Panc1 (cell line): ENCODE measurements around the gene TSEN15. TPM values are rescaled to one million over a fixed set of nuclear protein-coding genes. Genes with fewer than 3 reads are reported as not detected.

ENCODE experiments used
- ATAC-seq: fragments of 200-7000 bp; cut with Tn5 transposase; 2 replicates; pipeline ENCODE4 v1.9.1; 2020; ENCODE audit warnings: mild to moderate bottlenecking, moderate library complexity
- BruUV-seq: library from RNA; stranded (reverse); fragments of 400-500 nt; replicated peaks from 2 replicates; lab custom pipeline; 2021; lab: Mats Ljungman, UMichigan
- CTCF ChIA-PET: fragments of 300-600 bp; sonication (Branson Sonifier 250); formaldehyde crosslinking; loops from one replicate; lab custom pipeline; 2022; ENCODE audit warnings: antibody characterized with exemption; lab: Charles Lee
- POLR2A ChIA-PET: fragments of 300-600 bp; sonication (Branson Sonifier 250); formaldehyde crosslinking; loops from one replicate; lab custom pipeline; 2022; ENCODE audit warnings: antibody characterized with exemption; lab: Charles Lee
- DNase-seq: peaks from one replicate; pipeline ENCODE4 v3.0.0-alpha.2; 2010; ENCODE audit warnings: low read depth, low spot score
- H3K27ac ChIP-seq: 2 replicates; pipeline ENCODE4 v1.5.1; 2011; ENCODE audit warnings: mild to moderate bottlenecking, low read length, inconsistent platforms
- H3K27me3 ChIP-seq: fragments of 200-500 bp; sonication (Bioruptor generic); 2 replicates; pipeline ENCODE4 v1.6.0; 2014; ENCODE audit warnings: low read length, inconsistent platforms; ENCODE audit not compliant: control insufficient read depth, insufficient read depth
- H3K36me3 ChIP-seq: fragments of 200-500 bp; sonication (Bioruptor generic); 2 replicates; pipeline ENCODE4 v1.5.1; 2014; ENCODE audit warnings: inconsistent platforms, mild to moderate bottlenecking, low read length, moderate library complexity; ENCODE audit not compliant: control insufficient read depth, insufficient read depth
- H3K4me1 ChIP-seq: 2 replicates; pipeline ENCODE4 v1.5.1; 2011; ENCODE audit warnings: inconsistent platforms, mild to moderate bottlenecking, low read length, moderate library complexity; ENCODE audit not compliant: control insufficient read depth, insufficient read depth
- H3K4me3 ChIP-seq, 2 experiments: 2 replicates each; pipeline ENCODE4 v1.5.1; 2011 to 2012; ENCODE audit warnings: low read depth in 2 of 2, low read length in 2 of 2, mild to moderate bottlenecking in 2 of 2, inconsistent platforms in 1 of 2, moderate library complexity in 1 of 2
- H3K9me3 ChIP-seq: fragments of 200-500 bp; sonication (Bioruptor generic); 2 replicates; pipeline ENCODE4 v1.5.1; 2014; ENCODE audit warnings: low read depth, mild to moderate bottlenecking, inconsistent platforms, low read length, moderate library complexity; ENCODE audit not compliant: control insufficient read depth, insufficient read depth
- CTCF ChIP-seq: fragments of 450-650 bp; IDR thresholded peaks from 2 replicates; pipeline ENCODE4 v1.5.1; 2017; ENCODE audit warnings: mild to moderate bottlenecking
- POLR2AphosphoS5 ChIP-seq: IDR thresholded peaks from 2 replicates; pipeline ENCODE4 v1.6.1; 2012; ENCODE audit warnings: mild to moderate bottlenecking, low read depth, low read length, moderate library complexity
- SIN3A ChIP-seq: IDR thresholded peaks from 2 replicates; pipeline ENCODE4 v1.6.1; 2012; ENCODE audit warnings: low read depth, mild to moderate bottlenecking, low read length, moderate library complexity, borderline replicate concordance; ENCODE audit not compliant: insufficient read depth
- TCF7L2 ChIP-seq: IDR thresholded peaks from 2 replicates; pipeline ENCODE4 v1.6.1; 2011; ENCODE audit warnings: mild to moderate bottlenecking, low read depth, low read length, inconsistent platforms
- in situ Hi-C: cut with HindIII; loops from 2 replicates; pipeline ENCODE4 v1.10.0; 2016; ENCODE audit warnings: low sequenced_read_pairs, low pct_unique_long_range_greater_than_20kb
- intact Hi-C: fragments of 100-400 bp; cut with micrococcal nuclease; formaldehyde crosslinking; loops from one replicate; pipeline ENCODE4 v1.10.0; 2022; ENCODE audit not compliant: unreplicated experiment
- total RNA-seq: library from RNA; stranded (reverse); gene quantifications from one replicate; pipeline ENCODE4 v1.2.1, GENCODE V29; 2021; ENCODE audit not compliant: unreplicated experiment
- TF ChIP-seq, protein P1 (sequence below), 2 experiments: IDR thresholded peaks; 2 replicates each; pipeline ENCODE4 v1.6.1; 2011 to 2012; ENCODE audit warnings: low read depth in 2 of 2, control low read depth in 1 of 2, low read length in 1 of 2, mild to moderate bottlenecking in 1 of 2, moderate library complexity in 1 of 2; ENCODE audit not compliant: insufficient read depth in 1 of 2

Gene TSEN15
- total RNA-seq, 1 experiment from 2014 or later, result 31.4 TPM

GRCh38 chr1:184110272-184111204 is 59.0 kb downstream of the TSEN15 start:
- Histone ChIP-seq H3K27ac (no peak overlapping the region), H3K9me3 (no peaks in the 10 kb centered on the region), H3K36me3 (no peaks in the 10 kb centered on the region), H3K4me3 (no peak overlapping the region), H3K27me3 (no peaks in the 10 kb centered on the region), H3K4me1 (no peaks in the 10 kb centered on the region)
- CTCF ChIA-PET, result no interaction called here
- in situ Hi-C loops (no loop called here), intact Hi-C loops (no loop called here)
- no peak for ATAC-seq
- no TSS peak for BruUV-seq
- POLR2A ChIA-PET, result no interaction called here
- no peak for DNase-seq
- TF ChIP-seq CTCF (no peak), POLR2AphosphoS5 (no peak), TCF7L2 (no peak), SIN3A (no peak)
- TF ChIP-seq, protein P1, sequence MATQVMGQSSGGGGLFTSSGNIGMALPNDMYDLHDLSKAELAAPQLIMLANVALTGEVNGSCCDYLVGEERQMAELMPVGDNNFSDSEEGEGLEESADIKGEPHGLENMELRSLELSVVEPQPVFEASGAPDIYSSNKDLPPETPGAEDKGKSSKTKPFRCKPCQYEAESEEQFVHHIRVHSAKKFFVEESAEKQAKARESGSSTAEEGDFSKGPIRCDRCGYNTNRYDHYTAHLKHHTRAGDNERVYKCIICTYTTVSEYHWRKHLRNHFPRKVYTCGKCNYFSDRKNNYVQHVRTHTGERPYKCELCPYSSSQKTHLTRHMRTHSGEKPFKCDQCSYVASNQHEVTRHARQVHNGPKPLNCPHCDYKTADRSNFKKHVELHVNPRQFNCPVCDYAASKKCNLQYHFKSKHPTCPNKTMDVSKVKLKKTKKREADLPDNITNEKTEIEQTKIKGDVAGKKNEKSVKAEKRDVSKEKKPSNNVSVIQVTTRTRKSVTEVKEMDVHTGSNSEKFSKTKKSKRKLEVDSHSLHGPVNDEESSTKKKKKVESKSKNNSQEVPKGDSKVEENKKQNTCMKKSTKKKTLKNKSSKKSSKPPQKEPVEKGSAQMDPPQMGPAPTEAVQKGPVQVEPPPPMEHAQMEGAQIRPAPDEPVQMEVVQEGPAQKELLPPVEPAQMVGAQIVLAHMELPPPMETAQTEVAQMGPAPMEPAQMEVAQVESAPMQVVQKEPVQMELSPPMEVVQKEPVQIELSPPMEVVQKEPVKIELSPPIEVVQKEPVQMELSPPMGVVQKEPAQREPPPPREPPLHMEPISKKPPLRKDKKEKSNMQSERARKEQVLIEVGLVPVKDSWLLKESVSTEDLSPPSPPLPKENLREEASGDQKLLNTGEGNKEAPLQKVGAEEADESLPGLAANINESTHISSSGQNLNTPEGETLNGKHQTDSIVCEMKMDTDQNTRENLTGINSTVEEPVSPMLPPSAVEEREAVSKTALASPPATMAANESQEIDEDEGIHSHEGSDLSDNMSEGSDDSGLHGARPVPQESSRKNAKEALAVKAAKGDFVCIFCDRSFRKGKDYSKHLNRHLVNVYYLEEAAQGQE (IDR thresholded peaks at IDR 0.05; ENCODE audit: insufficient read depth in 1 of 2, low read depth in 2 of 2, low read length in 1 of 2), result no peak

- in situ Hi-C loops, result no loop called here
- no peak for TF ChIP-seq POLR2AphosphoS5
- no peak for TF ChIP-seq TCF7L2
- TF ChIP-seq CTCF, result no peak
- TF ChIP-seq, protein P1 (IDR thresholded peaks at IDR 0.05; ENCODE audit: insufficient read depth in 1 of 2, low read depth in 2 of 2, low read length in 1 of 2), result no peak
- no peak for TF ChIP-seq SIN3A
Measured at GRCh38 chr1:184112176-184112948, 60.8 kb downstream of the TSEN15 start.

More at GRCh38 chr1:184112176-184112948, 60.8 kb downstream of the TSEN15 start:
- ChIA-PET POLR2A (no interaction called here), CTCF (interaction anchor here (0.5 kb wide), 1 partner anchor 80 kb away, joined by 5 read pairs; no protein-coding TSS in a partner anchor)
- intact Hi-C loops, result no loop called here
- BruUV-seq, result no TSS peak
- H3K27me3 ChIP-seq, result no peaks in the 10 kb centered on the region
- ATAC-seq, result no peak
- no peak overlapping the region for H3K27ac ChIP-seq
- no peak overlapping the region for H3K4me3 ChIP-seq
- no peaks in the 10 kb centered on the region for H3K9me3 ChIP-seq
- no peaks in the 10 kb centered on the region for H3K36me3 ChIP-seq
- no peaks in the 10 kb centered on the region for H3K4me1 ChIP-seq
- no peak for DNase-seq
